ENCODE measurements around the gene OR1J1. TPM values are rescaled to one million over a fixed set of nuclear protein-coding genes. Genes with fewer than 3 reads are reported as not detected.

Gene OR1J1
- total RNA-seq, 6 experiments from 2014 or later: not detected

GRCh38 chr9:122442568-122442967 is 35.2 kb downstream of the OR1J1 start:
- no peak for ATAC-seq
- no peaks in the 10 kb centered on the region for H3K9me3 ChIP-seq
- no peak for DNase-seq
- no peak overlapping the region for H3K4me3 ChIP-seq
- TF ChIP-seq CTCF (IDR thresholded peaks at IDR 0.05): no peak
- TF ChIP-seq POLR2A (IDR thresholded peaks at IDR 0.05): no peak
- no peaks in the 10 kb centered on the region for H3K36me3 ChIP-seq
- H3K4me1 ChIP-seq: no peaks in the 10 kb centered on the region
- no peak overlapping the region for H3K27ac ChIP-seq
- intact Hi-C loops (cut with DNase I): loop anchor here in 1 of 2 donors (10.0 kb wide), 1 partner anchor 88 kb away; no protein-coding TSS in a partner anchor
- 43% methylated on average over 1 of the region's 1 CpG for WGBS (ENCODE audit: insufficient coverage, low coverage, low lambda C conversion rate, missing lambda C conversion rate)
- H3K27me3 ChIP-seq: no peaks in the 10 kb centered on the region

Other genes with a start within 250 kb of the OR1J1 start
- gene LHX6, start 249.0 kb downstream of the OR1J1 start, total RNA-seq: under 1 TPM; 0.20 to 0.51 (median 0.32) TPM
- gene RBM18, start 213.1 kb downstream of the OR1J1 start, total RNA-seq: 1 to 10 TPM; 3.4 to 9.3 (median 8.7) TPM
- gene MRRF, start 213.0 kb downstream of the OR1J1 start, total RNA-seq: 10 to 100 TPM; 17.4 to 34.0 (median 22.6) TPM
- 1 to 10 TPM; 1.7 to 3.6 (median 2.4) TPM for gene PTGS1, start 106.9 kb downstream of the OR1J1 start, total RNA-seq
- not detected for gene OR1J2, start 32.9 kb upstream of the OR1J1 start, total RNA-seq
- not detected for gene OR1J4, start 41.2 kb upstream of the OR1J1 start, total RNA-seq
- not detected for gene OR1N1, start 49.4 kb upstream of the OR1J1 start, total RNA-seq
- not detected for gene OR1N2, start 75.2 kb upstream of the OR1J1 start, total RNA-seq
- gene OR1L8, start 105.5 kb upstream of the OR1J1 start, total RNA-seq: not detected
- gene OR1Q1, start 136.8 kb upstream of the OR1J1 start, total RNA-seq: not detected
- not detected for gene OR1B1, start 179.7 kb upstream of the OR1J1 start, total RNA-seq
- gene OR1L1, start 183.8 kb upstream of the OR1J1 start, total RNA-seq: not detected
- not detected for gene OR1L3, start 197.2 kb upstream of the OR1J1 start, total RNA-seq
- gene OR1L4, start 246.1 kb upstream of the OR1J1 start, total RNA-seq: not detected